HepG2 (cell line): ENCODE data around the gene DNAJC5. TPM values are rescaled to one million over a fixed set of nuclear protein-coding genes. Genes with fewer than 3 reads are reported as not detected.

ENCODE experiments used
- ATF3 ChIP-seq: sonication (generic); formaldehyde crosslinking; IDR thresholded peaks from 2 replicates; pipeline ENCODE4 v1.4.0; 2020; ENCODE audit warnings: missing genetic modification reagents
- DPF2 ChIP-seq: sonication (generic); formaldehyde crosslinking; IDR thresholded peaks from 2 replicates; pipeline ENCODE4 v1.4.0; 2020; ENCODE audit warnings: mild to moderate bottlenecking, low read depth, missing genetic modification reagents, borderline replicate concordance
- HOXA5 ChIP-seq: sonication (generic); formaldehyde crosslinking; IDR thresholded peaks from 2 replicates; pipeline ENCODE4 v1.4.0; 2020; ENCODE audit warnings: missing genetic modification reagents
- JUNB ChIP-seq: sonication (generic); formaldehyde crosslinking; IDR thresholded peaks from 2 replicates; pipeline ENCODE4 v1.8.0; 2022; ENCODE audit warnings: missing genetic modification reagents, mild to moderate bottlenecking, borderline replicate concordance
- KAT8 ChIP-seq: IDR thresholded peaks from 2 replicates; pipeline ENCODE4 v1.6.1; 2016; ENCODE audit warnings: missing genetic modification reagents, missing compliant biosample characterization
- NKX3-1 ChIP-seq: sonication (generic); formaldehyde crosslinking; IDR thresholded peaks from 2 replicates; pipeline ENCODE4 v1.5.0; 2020; ENCODE audit warnings: missing genetic modification reagents
- NONO ChIP-seq, 2 experiments: fragments of 450-650 bp in 1 of 2; sonication (generic) in 1 of 2; formaldehyde crosslinking in 1 of 2; IDR thresholded peaks in 1 of 2; conservative IDR thresholded peaks in 1 of 2; 2 replicates each; pipeline versions ENCODE4 v1.6.1 to v1.8.0; 2017 to 2022; ENCODE audit warnings: mild to moderate bottlenecking in 1 of 2, missing genetic modification reagents in 1 of 2, moderate library complexity in 1 of 2
- ONECUT2 ChIP-seq: sonication (generic); formaldehyde crosslinking; IDR thresholded peaks from 2 replicates; pipeline ENCODE4 v1.4.0; 2020; ENCODE audit warnings: missing genetic modification reagents
- SOX6 ChIP-seq, 2 experiments: fragments of 450-650 bp in 1 of 2; sonication (generic) in 1 of 2; formaldehyde crosslinking in 1 of 2; IDR thresholded peaks; 2 replicates each; pipeline versions ENCODE4 v1.4.0 to v1.6.1; 2017 to 2020; ENCODE audit warnings: antibody characterized with exemption in 1 of 2, mild to moderate bottlenecking in 1 of 2, missing genetic modification reagents in 1 of 2
- SP140L ChIP-seq: sonication (generic); formaldehyde crosslinking; IDR thresholded peaks from 2 replicates; pipeline ENCODE4 v1.4.0; 2020; ENCODE audit warnings: missing genetic modification reagents, borderline replicate concordance
- STAT6 ChIP-seq: sonication (generic); formaldehyde crosslinking; IDR thresholded peaks from 2 replicates; pipeline ENCODE4 v1.4.0; 2020; ENCODE audit warnings: missing genetic modification reagents, mild to moderate bottlenecking, borderline replicate concordance
- TAF1 ChIP-seq: sonication (generic); formaldehyde crosslinking; IDR thresholded peaks from 2 replicates; pipeline ENCODE4 v1.4.0; 2020; ENCODE audit warnings: missing genetic modification reagents
- ZBED4 ChIP-seq: sonication (generic); formaldehyde crosslinking; IDR thresholded peaks from 2 replicates; pipeline ENCODE4 v1.4.0; 2020; ENCODE audit warnings: missing genetic modification reagents, borderline replicate concordance
- ZNF549 ChIP-seq: sonication (generic); formaldehyde crosslinking; IDR thresholded peaks from 2 replicates; pipeline ENCODE4 v1.5.0; 2020; ENCODE audit warnings: missing genetic modification reagents
- ZNF660 ChIP-seq: sonication (generic); formaldehyde crosslinking; IDR thresholded peaks from 2 replicates; pipeline ENCODE4 v1.5.1; 2020; ENCODE audit warnings: mild to moderate bottlenecking, low read depth, missing genetic modification reagents, borderline replicate concordance
- ZSCAN9 ChIP-seq: IDR thresholded peaks from 2 replicates; pipeline ENCODE4 v1.6.1; 2016; ENCODE audit warnings: borderline replicate concordance
- polyA plus RNA-seq, 8 experiments: library from polyadenylated mRNA; depleted of rRNA in 3 of 8; stranded (reverse) in 7 of 8; unstranded in 1 of 8; fragments of >200 nt; fragmentation: Illumina TruSeq in 4 of 8; extraction: Trizol in 4 of 8; gene quantifications; 2 replicates each; pipeline versions ENCODE4 v1.2.1 to v1.2.3, GENCODE V29; 2011 to 2016; ENCODE audit warnings: low read depth in 4 of 8, missing spikeins in 1 of 8, mixed read lengths in 1 of 8; ENCODE audit not compliant: insufficient read depth in 1 of 8
- total RNA-seq, 5 experiments: library from RNA; depleted of rRNA; stranded (reverse); fragments of >200 nt; fragmentation: Illumina TruSeq; extraction: Trizol; gene quantifications; 2 replicates each; pipeline ENCODE4 v1.2.3, GENCODE V29; 2016; ENCODE audit warnings: low read depth in 1 of 5
- TF ChIP-seq, protein P1 (sequence below): sonication (generic); formaldehyde crosslinking; conservative IDR thresholded peaks from 2 replicates; pipeline ENCODE4 v1.4.0; 2020; ENCODE audit warnings: mild to moderate bottlenecking, missing genetic modification reagents, moderate library complexity

DNAJC5 gene
- total and polyA plus RNA-seq, 2 of the 13 experiments (the other 11 are each of a cell fraction or from before 2014, with no cell fraction given), result 42.8 to 64.5 TPM

DNA sequence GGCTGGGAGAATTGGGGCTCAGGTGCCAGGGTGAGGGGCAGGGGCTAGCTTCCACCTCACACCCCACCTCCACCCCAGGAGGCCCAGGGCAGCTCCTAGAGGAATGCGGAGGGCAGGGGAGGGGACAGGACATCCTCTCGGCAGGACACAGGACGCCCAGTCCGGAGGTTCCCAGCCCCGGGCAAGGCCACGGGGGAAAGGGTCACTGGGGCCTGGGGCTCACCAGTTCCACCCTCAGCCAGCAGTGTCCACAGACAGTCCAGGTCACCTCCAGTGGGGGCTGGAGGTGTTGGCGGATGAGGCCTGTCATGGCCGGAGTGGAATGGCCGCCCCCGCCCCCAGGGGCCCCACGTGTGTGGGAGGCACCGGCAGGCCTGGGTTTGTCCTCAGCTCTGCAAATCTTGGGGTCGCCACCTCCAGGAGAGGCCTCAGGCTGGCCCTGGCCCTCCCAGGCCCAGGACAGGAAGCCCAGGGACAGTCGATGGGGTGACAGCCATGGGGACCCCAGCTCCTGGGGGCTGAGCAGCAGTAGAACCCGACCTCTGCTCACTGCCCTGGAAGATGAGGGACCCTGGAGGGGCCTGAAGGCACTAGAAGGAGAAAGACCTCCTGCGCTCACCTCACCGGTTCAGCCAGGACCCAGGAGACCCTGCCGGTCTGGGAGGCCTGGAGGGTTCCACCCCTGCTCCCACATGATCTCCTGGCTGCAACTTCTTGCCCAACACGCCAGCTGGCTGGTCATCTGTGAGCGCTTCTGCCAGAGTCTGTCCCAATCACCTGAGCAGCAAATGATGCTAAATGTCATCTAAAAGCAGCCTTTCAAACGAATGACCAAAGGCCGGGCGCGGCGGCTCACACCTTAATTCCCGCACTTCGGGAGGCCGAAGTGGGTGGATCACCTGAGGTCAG is 46.7 kb upstream of the DNAJC5 start (continued):
- no peak for TF ChIP-seq NONO (IDR thresholded peaks at IDR 0.05)
- TF ChIP-seq NONO (CRISPR knock-in tag; conservative IDR thresholded peaks at IDR 0.05), result no peak
- no peak for TF ChIP-seq SOX6 (IDR thresholded peaks at IDR 0.05)
- peak; percentile 35; the same call in 1 of the 2 replicates for TF ChIP-seq SOX6 (CRISPR knock-in tag; IDR thresholded peaks at IDR 0.05)
- 0 out of 2 replicates have a peak, but pooled peaks have one; percentile 14 for TF ChIP-seq KAT8
- TF ChIP-seq ONECUT2 (CRISPR knock-in tag), result no peak
- TF ChIP-seq DPF2 (CRISPR knock-in tag), result no peak
- no peak for TF ChIP-seq HOXA5 (CRISPR knock-in tag)
- no peak for TF ChIP-seq ZNF660
- 0 out of 2 replicates have a peak, but pooled peaks have one; percentile 17 for TF ChIP-seq ZSCAN9
- no peak; the same call in 1 of the 2 replicates for TF ChIP-seq TAF1
- no peak for TF ChIP-seq ZNF549
- TF ChIP-seq ZBED4, result no peak
- no peak for TF ChIP-seq NKX3-1 (CRISPR knock-in tag)
- TF ChIP-seq, protein P1, sequence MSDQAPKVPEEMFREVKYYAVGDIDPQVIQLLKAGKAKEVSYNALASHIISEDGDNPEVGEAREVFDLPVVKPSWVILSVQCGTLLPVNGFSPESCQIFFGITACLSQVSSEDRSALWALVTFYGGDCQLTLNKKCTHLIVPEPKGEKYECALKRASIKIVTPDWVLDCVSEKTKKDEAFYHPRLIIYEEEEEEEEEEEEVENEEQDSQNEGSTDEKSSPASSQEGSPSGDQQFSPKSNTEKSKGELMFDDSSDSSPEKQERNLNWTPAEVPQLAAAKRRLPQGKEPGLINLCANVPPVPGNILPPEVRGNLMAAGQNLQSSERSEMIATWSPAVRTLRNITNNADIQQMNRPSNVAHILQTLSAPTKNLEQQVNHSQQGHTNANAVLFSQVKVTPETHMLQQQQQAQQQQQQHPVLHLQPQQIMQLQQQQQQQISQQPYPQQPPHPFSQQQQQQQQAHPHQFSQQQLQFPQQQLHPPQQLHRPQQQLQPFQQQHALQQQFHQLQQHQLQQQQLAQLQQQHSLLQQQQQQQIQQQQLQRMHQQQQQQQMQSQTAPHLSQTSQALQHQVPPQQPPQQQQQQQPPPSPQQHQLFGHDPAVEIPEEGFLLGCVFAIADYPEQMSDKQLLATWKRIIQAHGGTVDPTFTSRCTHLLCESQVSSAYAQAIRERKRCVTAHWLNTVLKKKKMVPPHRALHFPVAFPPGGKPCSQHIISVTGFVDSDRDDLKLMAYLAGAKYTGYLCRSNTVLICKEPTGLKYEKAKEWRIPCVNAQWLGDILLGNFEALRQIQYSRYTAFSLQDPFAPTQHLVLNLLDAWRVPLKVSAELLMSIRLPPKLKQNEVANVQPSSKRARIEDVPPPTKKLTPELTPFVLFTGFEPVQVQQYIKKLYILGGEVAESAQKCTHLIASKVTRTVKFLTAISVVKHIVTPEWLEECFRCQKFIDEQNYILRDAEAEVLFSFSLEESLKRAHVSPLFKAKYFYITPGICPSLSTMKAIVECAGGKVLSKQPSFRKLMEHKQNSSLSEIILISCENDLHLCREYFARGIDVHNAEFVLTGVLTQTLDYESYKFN (CRISPR knock-in tag), result peak; percentile 59; the same call in 1 of the 2 replicates
- no peak for TF ChIP-seq ATF3 (CRISPR knock-in tag)
- no peak for TF ChIP-seq STAT6 (CRISPR knock-in tag)
- no peak for TF ChIP-seq JUNB
- TF ChIP-seq SP140L (CRISPR knock-in tag), result no peak
